T47D (cell line): ENCODE results near the gene PRSS56.

Experiments used
- DNase-seq, 2 experiments: peaks; one replicate each; pipeline versions ENCODE4 v3.0.0 to v3.0.0-alpha.2; 2011 to 2012; ENCODE audit warnings: low read depth in 1 of 2, low spot score in 1 of 2
- JUND ChIP-seq: IDR thresholded peaks from 2 replicates; pipeline ENCODE4 v1.6.1; 2012; ENCODE audit warnings: low read depth
- in situ Hi-C: cut with HindIII; loops from 2 replicates; pipeline ENCODE4 v1.10.0; 2016; ENCODE audit warnings: low sequenced_read_pairs, low pct_unique_long_range_greater_than_20kb

The PRSS56 gene

GRCh38 chr2:232482301-232483238, 37.6 kb upstream of the PRSS56 start:
- in situ Hi-C loops: no loop called here
- TF ChIP-seq JUND: no peak
- no peak for DNase-seq

- in situ Hi-C loops: no loop called here
- TF ChIP-seq JUND: no peak
- DNase-seq: no peak
These were observed 36.8 kb upstream of the PRSS56 start for GRCh38 chr2:232483311-232483922.

- DNase-seq: no peak
- in situ Hi-C loops: no loop called here
- no peak for TF ChIP-seq JUND
These were observed 36.1 kb upstream of the PRSS56 start for GRCh38 chr2:232483923-232484627.

DNA sequence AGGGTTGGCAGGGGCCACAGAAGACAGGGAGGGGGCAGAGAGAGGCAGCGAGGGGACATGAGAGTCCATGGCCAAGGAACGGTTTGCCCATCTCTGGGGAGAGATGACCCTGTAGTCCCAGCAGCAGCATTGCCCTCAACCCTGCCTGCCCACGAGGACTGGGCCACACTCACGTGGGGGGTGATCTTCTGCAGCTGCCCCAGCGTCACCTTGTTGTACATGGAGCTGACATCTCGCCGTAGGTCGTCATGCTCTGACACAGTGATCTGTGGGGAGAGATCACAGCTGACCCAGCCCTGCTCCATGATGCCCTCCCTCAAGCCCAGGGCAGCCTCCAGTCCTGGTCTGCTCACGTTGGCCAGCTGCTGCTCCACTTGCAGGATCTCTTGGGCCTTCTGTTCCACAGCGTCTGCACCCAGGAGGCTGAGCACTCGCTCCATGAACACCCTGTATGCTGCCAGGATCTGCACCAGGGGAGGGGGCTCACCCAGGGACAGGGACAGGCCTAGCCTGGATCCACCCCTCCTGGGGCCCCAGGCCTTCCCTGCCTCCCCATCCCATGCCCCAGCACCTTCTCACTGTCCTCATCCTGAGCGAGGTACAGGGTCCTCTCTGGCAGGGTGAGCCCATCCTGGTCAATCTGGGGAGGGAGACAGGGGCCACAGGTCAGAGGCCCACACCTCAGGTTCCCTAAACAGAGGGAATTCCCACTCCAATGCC, 35.4 kb upstream of the PRSS56 start:
- in situ Hi-C loops: no loop called here
- no peak for DNase-seq
- no peak for TF ChIP-seq JUND

DNA sequence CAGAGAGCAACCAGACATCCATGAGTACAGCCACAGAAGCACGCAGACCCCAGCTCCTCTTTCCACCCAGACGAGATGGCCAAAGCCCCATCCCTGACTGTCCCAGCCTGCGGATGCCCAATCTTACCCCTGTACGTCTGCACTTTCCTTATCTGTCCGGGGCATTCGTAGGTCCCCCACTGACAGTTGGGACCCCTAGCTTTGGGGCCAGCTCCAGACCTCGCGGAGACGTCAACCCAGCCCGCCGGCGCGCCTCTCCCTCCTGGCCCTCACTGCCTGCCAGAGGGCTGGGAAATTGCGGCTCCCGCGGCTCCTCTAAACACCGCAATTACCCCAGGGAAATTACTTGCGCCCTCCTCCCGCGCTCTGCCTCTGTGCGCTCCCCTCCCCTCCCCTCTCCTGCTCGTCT, 34.8 kb upstream of the PRSS56 start:
- no peak for TF ChIP-seq JUND
- in situ Hi-C loops: no loop called here
- no peak for DNase-seq

DNA sequence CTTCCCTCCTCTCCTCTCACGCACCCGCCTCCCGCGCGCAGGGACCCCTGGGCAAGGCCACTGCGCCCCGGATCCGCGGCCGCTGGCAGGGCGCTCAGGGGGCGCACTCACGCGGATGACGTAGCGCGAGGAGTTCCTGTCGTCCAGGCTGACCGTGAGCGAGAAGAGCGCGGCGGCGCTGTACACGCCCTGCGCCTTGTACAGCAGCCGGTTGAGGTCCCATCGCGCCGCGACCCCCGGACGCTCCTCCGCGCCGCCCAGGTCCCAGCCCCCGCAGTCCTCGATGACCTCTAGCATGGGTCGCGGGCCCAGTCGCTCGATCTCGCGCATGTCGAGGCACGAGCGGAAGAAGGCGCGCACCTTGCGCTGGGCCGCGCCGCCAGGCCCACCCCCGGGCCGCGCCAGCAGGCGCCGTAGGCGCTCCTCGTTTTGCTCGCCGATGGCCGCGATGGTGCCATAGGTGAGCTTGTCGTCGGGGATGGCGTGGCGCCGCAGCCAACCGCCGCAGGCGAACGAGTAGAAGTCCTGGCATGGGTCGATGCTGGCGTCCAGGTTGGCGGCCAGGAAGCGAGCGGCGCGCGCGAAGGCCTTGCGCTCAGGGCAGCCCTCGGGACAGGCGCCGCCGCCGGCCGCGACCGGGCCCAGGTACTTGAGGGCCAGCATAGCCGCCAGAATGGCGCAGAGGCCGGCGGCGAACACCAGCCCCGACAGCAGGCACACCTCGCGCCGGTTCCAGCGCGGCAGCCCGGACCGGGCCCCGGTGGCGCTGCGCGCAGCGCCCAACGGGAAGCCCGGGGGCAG, 34.2 kb upstream of the PRSS56 start:
- no peak for DNase-seq
- in situ Hi-C loops: no loop called here
- TF ChIP-seq JUND: no peak

GRCh38 chr2:232486558-232487384, 33.4 kb upstream of the PRSS56 start:
- TF ChIP-seq JUND: no peak
- in situ Hi-C loops: no loop called here
- DNase-seq: no peak

DNA sequence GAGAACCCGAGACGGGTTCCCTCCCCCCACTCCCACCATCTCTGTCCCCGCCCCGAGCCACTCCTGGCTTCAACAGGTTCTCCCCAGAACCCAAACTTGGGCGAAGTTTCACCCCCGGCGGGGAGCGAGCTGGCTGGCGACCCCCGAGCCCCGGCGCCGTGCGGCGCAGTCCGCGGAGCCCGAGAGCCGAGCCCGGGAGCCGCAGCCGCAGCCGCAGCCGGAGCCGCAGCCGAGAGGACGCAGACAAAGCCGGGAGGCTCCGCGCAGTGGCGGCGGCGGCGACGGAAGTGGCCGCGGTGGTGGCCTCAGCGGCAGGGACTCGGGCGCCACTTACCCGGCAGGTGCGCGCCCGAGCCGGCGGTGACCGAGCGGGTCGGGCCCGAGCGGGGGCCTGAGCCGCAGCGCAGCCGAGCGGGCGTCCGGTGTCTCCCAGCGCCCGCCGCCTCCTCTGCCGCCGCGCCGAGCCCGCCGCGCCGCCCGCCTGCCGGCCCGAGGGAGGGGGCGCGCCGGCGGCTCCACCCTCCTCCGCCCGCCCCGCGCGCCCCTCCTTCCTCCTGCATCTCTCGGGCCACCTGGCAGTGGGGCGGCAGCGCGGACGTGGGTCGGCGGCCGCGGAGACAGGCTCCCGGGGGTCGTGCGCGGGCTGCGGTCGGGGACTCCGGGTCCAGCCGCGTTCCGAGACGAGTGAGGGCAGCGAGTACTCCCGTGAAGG, 32.6 kb upstream of the PRSS56 start, which contains the start of gene ECEL1:
Gene ECEL1 (minus strand): TSS at position 450 of the 712 bp plus-strand sequence. CDS start 1,181 bp downstream, outside the sequence.
- no peak for TF ChIP-seq JUND
- in situ Hi-C loops: no loop called here
- no peak for DNase-seq

DNA sequence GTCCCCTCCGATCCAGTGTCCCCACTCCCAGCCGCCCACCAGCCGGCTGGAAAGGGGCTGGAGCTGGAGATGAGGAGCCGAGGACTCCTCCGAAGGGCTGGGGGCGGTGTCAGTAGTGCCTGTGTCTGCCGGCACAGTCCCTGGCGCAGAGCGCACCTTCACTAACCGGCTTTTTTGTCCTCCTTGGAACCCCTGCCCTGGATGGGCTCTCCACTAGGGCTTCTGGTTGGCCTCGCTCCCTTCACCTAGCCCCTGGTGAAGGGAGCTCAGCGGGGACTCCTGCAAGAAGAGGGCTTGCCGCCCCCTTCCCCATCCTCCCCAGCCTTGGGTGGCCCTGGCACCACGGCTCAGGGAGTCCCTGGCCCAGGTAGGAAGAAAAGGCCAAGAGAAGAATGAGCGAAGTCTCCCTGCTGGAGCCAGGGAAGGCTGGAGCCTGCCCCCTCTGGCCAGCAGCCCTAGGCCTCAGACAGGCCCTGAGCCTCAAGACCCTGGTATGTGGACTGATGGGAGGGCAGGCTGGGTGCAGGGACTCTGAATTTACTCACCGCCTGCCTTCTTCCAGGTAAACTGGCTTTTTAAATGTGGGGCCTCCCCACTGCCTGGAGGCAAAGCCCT, 32.0 kb upstream of the PRSS56 start:
- DNase-seq: no peak
- in situ Hi-C loops: no loop called here
- TF ChIP-seq JUND: no peak

DNA sequence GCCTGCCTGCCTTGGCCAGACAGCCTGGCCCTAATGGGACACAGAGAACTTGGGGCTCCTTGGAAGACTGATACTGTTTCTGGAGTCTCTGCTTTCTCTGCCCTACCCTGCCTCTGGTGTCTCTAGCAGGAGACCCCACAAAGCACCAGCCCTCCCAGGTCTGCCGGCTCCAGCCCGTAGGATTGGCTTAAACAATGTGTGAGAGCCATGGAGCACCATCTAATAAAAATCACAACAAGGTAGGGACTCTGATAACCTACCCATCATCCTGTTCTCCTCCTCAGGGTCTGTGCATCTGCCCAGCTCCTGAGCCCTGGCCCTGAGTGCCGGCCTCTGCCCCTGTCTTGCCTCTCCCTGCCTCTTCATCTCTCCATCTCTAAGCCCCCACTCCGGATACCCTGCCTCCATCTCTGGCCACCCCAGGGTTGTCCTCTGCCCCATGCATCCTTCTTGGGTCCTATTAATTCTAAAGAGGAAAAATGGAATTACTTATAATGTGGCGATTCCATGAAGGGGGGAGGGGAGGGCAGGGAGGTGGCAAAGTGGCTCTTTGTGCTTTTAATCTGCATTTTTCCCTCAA, 31.4 kb upstream of the PRSS56 start:
- in situ Hi-C loops: no loop called here
- TF ChIP-seq JUND: no peak
- no peak for DNase-seq
